Ascending aorta (tissue), 2 donors: ENCODE data around the gene OSCP1. TPM values are rescaled to one million over a fixed set of nuclear protein-coding genes. Genes with fewer than 3 reads are reported as not detected.

Source experiments
- DNase-seq, 2 donors: peaks; one replicate each; pipeline ENCODE4 v3.0.0-alpha.2; 2019; ENCODE audit warnings: low spot score in 2 of 2
- H3K27ac ChIP-seq, 2 donors: fragments of 200-600 bp; sonication (generic); one replicate each; pipeline ENCODE4 v1.5.1; 2016 to 2017; ENCODE audit warnings: mild to moderate bottlenecking in 1 of 2
- H3K27me3 ChIP-seq: fragments of 200-600 bp; sonication (generic); one replicate; pipeline ENCODE4 v1.5.1; 2017
- H3K36me3 ChIP-seq, 2 donors: fragments of 200-600 bp; sonication (generic); one replicate each; pipeline ENCODE4 v1.5.1; 2016
- H3K4me1 ChIP-seq, 2 donors: fragments of 200-600 bp; sonication (generic); one replicate each; pipeline ENCODE4 v1.5.1; 2016 to 2017; ENCODE audit warnings: mild to moderate bottlenecking in 1 of 2
- H3K4me3 ChIP-seq, 2 donors: fragments of 200-600 bp; sonication (generic); one replicate each; pipeline ENCODE4 v1.5.1; 2016 to 2017; ENCODE audit warnings: mild to moderate bottlenecking in 1 of 2
- H3K9me3 ChIP-seq, 2 donors: fragments of 200-600 bp; sonication (generic); one replicate each; pipeline ENCODE4 v1.5.1; 2016
- intact Hi-C: fragments of 100-400 bp; cut with DNase I; formaldehyde crosslinking; loops from one replicate; pipeline ENCODE4 v1.15.1; 2023
- total RNA-seq: library from RNA; depleted of rRNA; stranded (reverse); fragments of >200 nt; gene quantifications from one replicate; pipeline ENCODE4 v1.1.0, GENCODE V29; 2016
- TF ChIP-seq, protein P1 (sequence below), 3 experiments: fragments of 200-600 bp in 2 of 3; fragments of 450-650 bp in 1 of 3; sonication (generic) in 2 of 3; IDR thresholded peaks; one replicate each; pipeline ENCODE4 v1.5.1; 2016 to 2019; ENCODE audit warnings: antibody characterized with exemption in 3 of 3, mild to moderate bottlenecking in 1 of 3, moderate library complexity in 1 of 3

Gene OSCP1
- total RNA-seq, 1 donor from 2014 or later, result 10.6 TPM

- intact Hi-C loops, result loop anchor here (10.0 kb wide), 2 partner anchors 811 to 1559 kb away; partner anchors contain the start of genes PSMB2 and UTP11
- TF ChIP-seq, protein P1, sequence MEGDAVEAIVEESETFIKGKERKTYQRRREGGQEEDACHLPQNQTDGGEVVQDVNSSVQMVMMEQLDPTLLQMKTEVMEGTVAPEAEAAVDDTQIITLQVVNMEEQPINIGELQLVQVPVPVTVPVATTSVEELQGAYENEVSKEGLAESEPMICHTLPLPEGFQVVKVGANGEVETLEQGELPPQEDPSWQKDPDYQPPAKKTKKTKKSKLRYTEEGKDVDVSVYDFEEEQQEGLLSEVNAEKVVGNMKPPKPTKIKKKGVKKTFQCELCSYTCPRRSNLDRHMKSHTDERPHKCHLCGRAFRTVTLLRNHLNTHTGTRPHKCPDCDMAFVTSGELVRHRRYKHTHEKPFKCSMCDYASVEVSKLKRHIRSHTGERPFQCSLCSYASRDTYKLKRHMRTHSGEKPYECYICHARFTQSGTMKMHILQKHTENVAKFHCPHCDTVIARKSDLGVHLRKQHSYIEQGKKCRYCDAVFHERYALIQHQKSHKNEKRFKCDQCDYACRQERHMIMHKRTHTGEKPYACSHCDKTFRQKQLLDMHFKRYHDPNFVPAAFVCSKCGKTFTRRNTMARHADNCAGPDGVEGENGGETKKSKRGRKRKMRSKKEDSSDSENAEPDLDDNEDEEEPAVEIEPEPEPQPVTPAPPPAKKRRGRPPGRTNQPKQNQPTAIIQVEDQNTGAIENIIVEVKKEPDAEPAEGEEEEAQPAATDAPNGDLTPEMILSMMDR (IDR thresholded peaks at IDR 0.05), result no peak
- no peaks in the 10 kb centered on the region for H3K27me3 ChIP-seq
- peaks cover 28 to 51% of the 10 kb centered on the region in 2 donors for H3K36me3 ChIP-seq
- H3K4me1 ChIP-seq, result peaks cover 0 to 3% of the 10 kb centered on the region in 2 donors
- no peak overlapping the region for H3K4me3 ChIP-seq
- no peak for DNase-seq
- H3K27ac ChIP-seq, result no peak overlapping the region
- no peaks in the 10 kb centered on the region for H3K9me3 ChIP-seq
Observed at GRCh38 chr1:36455386-36455785, 5.1 kb upstream of the OSCP1 start.

DNA sequence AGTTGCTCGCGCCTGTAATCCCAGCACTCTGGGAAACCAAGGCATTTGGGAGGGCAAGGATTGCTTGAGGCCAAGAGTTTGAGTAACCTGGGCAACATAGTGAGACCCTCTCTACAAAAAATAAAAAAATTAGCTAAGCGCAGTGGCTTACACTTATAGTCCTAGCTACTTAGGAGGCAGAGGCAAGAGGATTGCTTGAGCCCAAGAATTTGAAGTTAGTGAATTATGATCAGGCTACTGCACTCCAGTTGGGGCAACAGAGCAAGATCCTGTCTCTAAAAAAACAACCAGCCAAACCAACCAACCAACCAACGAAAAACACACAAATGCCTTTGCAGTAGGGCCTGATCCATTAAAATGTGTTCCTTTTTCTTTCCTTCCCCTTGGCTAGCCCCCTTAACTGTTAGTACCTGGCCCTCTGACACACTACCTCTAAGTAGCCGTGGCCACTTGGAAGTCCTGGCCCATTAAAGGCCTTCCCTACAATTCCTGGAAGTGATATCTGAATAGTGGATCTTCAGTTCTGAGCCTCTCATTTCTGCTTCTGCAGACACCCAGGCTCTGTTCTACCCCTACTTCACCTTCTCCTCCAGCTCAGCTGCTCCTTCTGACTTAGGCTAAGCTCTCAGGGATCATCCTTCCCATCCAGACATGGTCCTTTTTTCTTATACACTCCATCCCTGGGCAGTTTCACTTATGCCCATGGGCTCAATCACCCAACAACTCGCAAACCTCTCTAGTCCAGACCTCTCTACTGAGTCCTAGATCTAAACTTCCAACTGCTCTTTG lies 3.5 kb upstream of the OSCP1 start:
- Histone ChIP-seq H3K4me1 (peaks cover 3 to 8% of the 10 kb centered on the region in 2 donors), H3K4me3 (no peak overlapping the region), H3K9me3 (no peaks in the 10 kb centered on the region), H3K27me3 (no peaks in the 10 kb centered on the region), H3K27ac (no peak overlapping the region), H3K36me3 (peaks cover 24 to 36% of the 10 kb centered on the region in 2 donors)
- intact Hi-C loops, result loop anchor here (5.0 to 10.0 kb wide), 3 partner anchors 56 to 1561 kb away; partner anchors contain the start of genes LSM10, PSMB2 and UTP11
- TF ChIP-seq, protein P1 (IDR thresholded peaks at IDR 0.05), result no peak
- DNase-seq, result no peak

- TF ChIP-seq, protein P1 (IDR thresholded peaks at IDR 0.05), result no peak
- no peak overlapping the region for H3K4me3 ChIP-seq
- H3K4me1 ChIP-seq, result peaks cover 3 to 8% of the 10 kb centered on the region in 2 donors
- H3K27me3 ChIP-seq, result no peaks in the 10 kb centered on the region
- no peak overlapping the region for H3K27ac ChIP-seq
- no peaks in the 10 kb centered on the region for H3K9me3 ChIP-seq
- intact Hi-C loops, result loop anchor here (5.0 to 10.0 kb wide), 3 partner anchors 56 to 1562 kb away; partner anchors contain the start of genes LSM10, PSMB2 and UTP11
- H3K36me3 ChIP-seq, result peaks cover 24 to 34% of the 10 kb centered on the region in 2 donors
- DNase-seq, result no peak
Observed at GRCh38 chr1:36453051-36453450, 2.8 kb upstream of the OSCP1 start.

DNA sequence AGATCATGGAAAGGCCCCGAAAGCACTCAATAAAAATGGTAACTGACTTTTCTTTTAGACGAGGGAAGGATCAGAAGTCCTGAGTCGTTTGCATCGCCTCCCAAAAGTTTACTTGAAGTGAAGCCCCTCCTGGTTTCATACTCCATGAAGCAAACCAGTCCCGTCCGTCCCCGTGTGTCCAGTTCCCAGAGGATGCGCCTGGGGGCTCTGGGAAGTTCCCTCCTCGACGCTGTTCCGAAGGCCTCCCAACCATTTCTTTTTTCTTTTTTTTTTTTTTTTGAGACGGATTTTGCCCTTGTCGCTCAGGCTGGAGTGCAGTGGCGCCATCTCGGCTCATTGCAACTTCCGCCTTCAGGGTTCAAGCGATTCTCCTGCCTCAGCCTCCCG lies 661 bp upstream of the OSCP1 start:
- intact Hi-C loops, result loop anchor here (2.0 to 10.0 kb wide), 4 partner anchors 14 to 1564 kb away; partner anchors contain the start of genes LSM10, MRPS15, PSMB2 and UTP11
- Histone ChIP-seq H3K36me3 (peaks cover 7 to 12% of the 10 kb centered on the region in 2 donors), H3K9me3 (no peaks in the 10 kb centered on the region), H3K27me3 (no peaks in the 10 kb centered on the region), H3K4me1 (peaks cover 3 to 8% of the 10 kb centered on the region in 2 donors), H3K27ac (peak overlapping the region; percentile 95 to 97), H3K4me3 (peak overlapping the region; percentile 55 to 82)
- no peak for DNase-seq
- TF ChIP-seq, protein P1 (IDR thresholded peaks at IDR 0.05), result no peak

GRCh38 chr1:36448530-36449056 lies 1.7 kb downstream of the OSCP1 start:
- Histone ChIP-seq H3K36me3 (no peaks in the 10 kb centered on the region), H3K27me3 (no peaks in the 10 kb centered on the region), H3K9me3 (no peaks in the 10 kb centered on the region), H3K27ac (no peak overlapping the region), H3K4me1 (peaks cover 3 to 8% of the 10 kb centered on the region in 2 donors), H3K4me3 (no peak overlapping the region)
- TF ChIP-seq, protein P1 (IDR thresholded peaks at IDR 0.05), result no peak
- intact Hi-C loops, result no loop called here
- no peak for DNase-seq
